Esophagus (tissue), 2 donors: ENCODE data around the gene DGKE. TPM values are rescaled to one million over a fixed set of nuclear protein-coding genes. Genes with fewer than 3 reads are reported as not detected.

Source experiments
- H3K27ac ChIP-seq, 2 donors: one replicate each; pipeline ENCODE4 v1.5.1; 2013; ENCODE audit warnings: low read depth in 2 of 2, mild to moderate bottlenecking in 2 of 2, inconsistent platforms in 1 of 2, low read length in 1 of 2, moderate library complexity in 1 of 2
- H3K27me3 ChIP-seq, 2 donors: one replicate each; pipeline ENCODE4 v1.6.1; 2013; ENCODE audit warnings: low read length in 2 of 2, control low read depth in 1 of 2, mild to moderate bottlenecking in 1 of 2; ENCODE audit not compliant: insufficient read depth in 2 of 2, control insufficient read depth in 1 of 2
- H3K36me3 ChIP-seq, 2 donors: one replicate each; pipeline ENCODE4 v1.6.1; 2013; ENCODE audit warnings: low read length in 1 of 2; ENCODE audit not compliant: control insufficient read depth in 2 of 2, insufficient read depth in 2 of 2
- H3K4me1 ChIP-seq, 2 donors: one replicate each; pipeline ENCODE4 v1.6.1; 2013; ENCODE audit warnings: low read length in 1 of 2; ENCODE audit not compliant: control insufficient read depth in 2 of 2, insufficient read depth in 2 of 2
- H3K4me3 ChIP-seq, 2 donors: one replicate each; pipeline ENCODE4 v1.5.1; 2013; ENCODE audit warnings: low read length in 2 of 2, mild to moderate bottlenecking in 2 of 2, low read depth in 1 of 2, moderate library complexity in 1 of 2
- H3K9me3 ChIP-seq, 2 donors: one replicate each; pipeline ENCODE4 v1.6.1; 2013; ENCODE audit warnings: mild to moderate bottlenecking in 2 of 2, low read depth in 1 of 2, low read length in 1 of 2, moderate library complexity in 1 of 2; ENCODE audit not compliant: control insufficient read depth in 2 of 2, insufficient read depth in 1 of 2
- WGBS, 2 donors: extraction: QIAGEN DNeasy Blood & Tissue Kit; methylation state at CpG; one replicate each; pipeline ENCODE4 v1.1.7; 2013; 5-methylcytosine and 5-hydroxymethylcytosine counted together
- polyA plus RNA-seq, 2 donors: library from polyadenylated mRNA; stranded (reverse); fragments of 200-250 nt; gene quantifications; one replicate each; pipeline ENCODE4 v1.2.3, GENCODE V29; 2013
- donor health status: healthy with polysubstance abuse.
- donor health status: Bipolar disorder and iron deficiency.

Gene DGKE
- polyA plus RNA-seq, 2 donors, result 1.3 to 1.6 TPM

GRCh38 chr17:56863974-56864373, 30.0 kb downstream of the DGKE start:
- Histone ChIP-seq H3K27me3 (no peaks in the 10 kb centered on the region), H3K9me3 (no peaks in the 10 kb centered on the region), H3K27ac (no peak overlapping the region), H3K4me3 (no peak overlapping the region), H3K4me1 (no peaks in the 10 kb centered on the region), H3K36me3 (peaks cover 2 to 4% of the 10 kb centered on the region in 2 donors)
- WGBS, 2 donors, result 73 to 79% methylated on average over 3 of the region's 3 CpGs

GRCh38 chr17:56866076-56866475, 32.1 kb downstream of the DGKE start:
- H3K4me1 ChIP-seq, result no peaks in the 10 kb centered on the region
- no peak overlapping the region for H3K27ac ChIP-seq
- H3K36me3 ChIP-seq, result peaks cover 0 to 3% of the 10 kb centered on the region in 2 donors
- no peaks in the 10 kb centered on the region for H3K9me3 ChIP-seq
- WGBS, 2 donors, result 66 to 78% methylated on average over 5 of the region's 5 CpGs
- H3K4me3 ChIP-seq, result no peak overlapping the region
- H3K27me3 ChIP-seq, result no peaks in the 10 kb centered on the region

- no peaks in the 10 kb centered on the region for H3K9me3 ChIP-seq
- no peaks in the 10 kb centered on the region for H3K36me3 ChIP-seq
- WGBS, 2 donors, result 38 to 54% methylated on average over 3 of the region's 3 CpGs
- H3K27ac ChIP-seq, result no peak overlapping the region
- no peaks in the 10 kb centered on the region for H3K27me3 ChIP-seq
- no peaks in the 10 kb centered on the region for H3K4me1 ChIP-seq
- no peak overlapping the region for H3K4me3 ChIP-seq
Observed at GRCh38 chr17:56866496-56866895, 32.5 kb downstream of the DGKE start.

GRCh38 chr17:56867948-56868376, 34.0 kb downstream of the DGKE start:
- WGBS, 2 donors, result 23 to 38% methylated on average over 2 of the region's 2 CpGs
- Histone ChIP-seq H3K27ac (no peak overlapping the region), H3K4me3 (no peak overlapping the region), H3K27me3 (no peaks in the 10 kb centered on the region), H3K9me3 (no peaks in the 10 kb centered on the region), H3K4me1 (no peaks in the 10 kb centered on the region), H3K36me3 (no peaks in the 10 kb centered on the region)

GRCh38 chr17:56868716-56869115, 34.8 kb downstream of the DGKE start:
- Histone ChIP-seq H3K36me3 (no peaks in the 10 kb centered on the region), H3K27me3 (no peaks in the 10 kb centered on the region), H3K9me3 (no peaks in the 10 kb centered on the region), H3K4me3 (no peak overlapping the region), H3K4me1 (no peaks in the 10 kb centered on the region), H3K27ac (peak overlapping the region in 1 of 2 donors; percentile 21)
- 66 to 80% methylated on average over 3 of the region's 3 CpGs for WGBS, 2 donors

GRCh38 chr17:56870081-56870651, 36.2 kb downstream of the DGKE start:
- H3K4me3 ChIP-seq, result no peak overlapping the region
- WGBS, 2 donors, result 73 to 75% methylated on average over 4 of the region's 4 CpGs
- H3K36me3 ChIP-seq, result no peaks in the 10 kb centered on the region
- H3K27me3 ChIP-seq, result no peaks in the 10 kb centered on the region
- no peaks in the 10 kb centered on the region for H3K9me3 ChIP-seq
- no peak overlapping the region for H3K27ac ChIP-seq
- H3K4me1 ChIP-seq, result no peaks in the 10 kb centered on the region

GRCh38 chr17:56876766-56877179, 42.8 kb downstream of the DGKE start:
- H3K4me3 ChIP-seq, result no peak overlapping the region
- H3K9me3 ChIP-seq, result no peaks in the 10 kb centered on the region
- H3K27ac ChIP-seq, result no peak overlapping the region
- no peaks in the 10 kb centered on the region for H3K36me3 ChIP-seq
- no peaks in the 10 kb centered on the region for H3K4me1 ChIP-seq
- no peaks in the 10 kb centered on the region for H3K27me3 ChIP-seq
- WGBS, 2 donors, result 88 to 89% methylated on average over 7 of the region's 7 CpGs

GRCh38 chr17:56879280-56879679, 45.3 kb downstream of the DGKE start:
- Histone ChIP-seq H3K27me3 (no peaks in the 10 kb centered on the region), H3K27ac (no peak overlapping the region), H3K36me3 (no peaks in the 10 kb centered on the region), H3K9me3 (no peaks in the 10 kb centered on the region), H3K4me1 (no peaks in the 10 kb centered on the region), H3K4me3 (no peak overlapping the region)
- 93 to 94% methylated on average over 7 of the region's 7 CpGs for WGBS, 2 donors

GRCh38 chr17:56880133-56880532, 46.2 kb downstream of the DGKE start:
- no peak overlapping the region for H3K4me3 ChIP-seq
- no peak overlapping the region for H3K27ac ChIP-seq
- 68% methylated on average over 3 of the region's 3 CpGs for WGBS, 2 donors
- no peaks in the 10 kb centered on the region for H3K36me3 ChIP-seq
- H3K9me3 ChIP-seq, result no peaks in the 10 kb centered on the region
- H3K27me3 ChIP-seq, result no peaks in the 10 kb centered on the region
- H3K4me1 ChIP-seq, result no peaks in the 10 kb centered on the region

- Histone ChIP-seq H3K9me3 (no peaks in the 10 kb centered on the region), H3K4me3 (no peak overlapping the region), H3K4me1 (no peaks in the 10 kb centered on the region), H3K27ac (no peak overlapping the region), H3K36me3 (no peaks in the 10 kb centered on the region), H3K27me3 (no peaks in the 10 kb centered on the region)
- WGBS, 2 donors, result 80 to 81% methylated on average over 8 of the region's 8 CpGs
Observed at GRCh38 chr17:56880571-56880970, 46.6 kb downstream of the DGKE start.
